HG02759 (cell line): ENCODE measurements around the gene PLA2G4D.

Source experiments
- ATAC-seq: cut with Tn5 transposase; IDR thresholded peaks from one replicate; pipeline ENCODE4 v1.9.1; 2021; ENCODE audit warnings: mild to moderate bottlenecking, moderate library complexity; ENCODE audit not compliant: unreplicated experiment

Gene PLA2G4D, protein sequence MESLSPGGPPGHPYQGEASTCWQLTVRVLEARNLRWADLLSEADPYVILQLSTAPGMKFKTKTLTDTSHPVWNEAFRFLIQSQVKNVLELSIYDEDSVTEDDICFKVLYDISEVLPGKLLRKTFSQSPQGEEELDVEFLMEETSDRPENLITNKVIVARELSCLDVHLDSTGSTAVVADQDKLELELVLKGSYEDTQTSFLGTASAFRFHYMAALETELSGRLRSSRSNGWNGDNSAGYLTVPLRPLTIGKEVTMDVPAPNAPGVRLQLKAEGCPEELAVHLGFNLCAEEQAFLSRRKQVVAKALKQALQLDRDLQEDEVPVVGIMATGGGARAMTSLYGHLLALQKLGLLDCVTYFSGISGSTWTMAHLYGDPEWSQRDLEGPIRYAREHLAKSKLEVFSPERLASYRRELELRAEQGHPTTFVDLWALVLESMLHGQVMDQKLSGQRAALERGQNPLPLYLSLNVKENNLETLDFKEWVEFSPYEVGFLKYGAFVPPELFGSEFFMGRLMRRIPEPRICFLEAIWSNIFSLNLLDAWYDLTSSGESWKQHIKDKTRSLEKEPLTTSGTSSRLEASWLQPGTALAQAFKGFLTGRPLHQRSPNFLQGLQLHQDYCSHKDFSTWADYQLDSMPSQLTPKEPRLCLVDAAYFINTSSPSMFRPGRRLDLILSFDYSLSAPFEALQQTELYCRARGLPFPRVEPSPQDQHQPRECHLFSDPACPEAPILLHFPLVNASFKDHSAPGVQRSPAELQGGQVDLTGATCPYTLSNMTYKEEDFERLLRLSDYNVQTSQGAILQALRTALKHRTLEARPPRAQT

DNA sequence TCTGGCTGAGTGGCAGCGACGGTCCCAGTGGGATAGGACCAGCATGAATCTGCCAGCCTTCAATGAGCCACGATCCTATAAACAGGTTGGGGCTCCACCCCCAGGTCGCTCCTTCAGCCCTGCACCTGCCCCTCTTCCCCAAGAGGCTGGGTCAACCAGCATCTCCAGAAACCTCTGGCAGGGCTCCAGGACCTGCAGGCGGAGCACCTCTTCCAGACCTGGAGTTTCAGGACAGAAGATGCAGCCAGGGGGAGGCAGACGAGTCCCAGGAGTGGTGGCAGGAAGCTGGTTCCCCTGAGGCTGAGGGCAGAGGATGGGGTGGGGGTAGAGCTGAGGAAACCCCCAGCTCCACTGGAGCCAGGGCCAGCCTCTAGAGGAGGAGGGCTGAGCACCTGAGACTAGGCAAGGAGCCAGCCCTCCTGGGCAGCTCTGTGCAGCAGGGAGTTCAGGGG is at the start of gene PLA2G4D:
PLA2G4D (minus strand) TSS at position 51 of the 452 bp plus-strand sequence. CDS start 103 bp downstream, outside the sequence.
- ATAC-seq, result no peak

DNA sequence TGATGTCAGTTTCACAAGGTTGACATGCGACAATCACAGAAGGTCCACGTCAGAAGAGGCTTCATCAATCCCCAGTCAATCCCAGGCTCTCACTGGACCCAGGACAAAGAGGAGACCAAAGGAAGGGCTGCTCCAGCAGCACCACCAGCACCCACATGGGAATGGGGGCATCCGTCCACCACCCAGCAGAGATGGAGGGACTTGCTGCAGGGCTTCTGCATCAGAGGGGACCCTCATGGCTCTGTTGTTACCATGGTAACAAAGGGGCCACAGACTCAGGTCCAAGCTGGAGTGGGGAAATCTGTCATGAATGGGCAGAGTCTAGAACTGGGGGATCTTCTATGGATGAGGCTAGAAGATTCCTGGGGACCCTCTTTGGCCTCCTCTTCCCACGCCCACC is 49.0 kb upstream of the PLA2G4D start:
- no peak for ATAC-seq

DNA sequence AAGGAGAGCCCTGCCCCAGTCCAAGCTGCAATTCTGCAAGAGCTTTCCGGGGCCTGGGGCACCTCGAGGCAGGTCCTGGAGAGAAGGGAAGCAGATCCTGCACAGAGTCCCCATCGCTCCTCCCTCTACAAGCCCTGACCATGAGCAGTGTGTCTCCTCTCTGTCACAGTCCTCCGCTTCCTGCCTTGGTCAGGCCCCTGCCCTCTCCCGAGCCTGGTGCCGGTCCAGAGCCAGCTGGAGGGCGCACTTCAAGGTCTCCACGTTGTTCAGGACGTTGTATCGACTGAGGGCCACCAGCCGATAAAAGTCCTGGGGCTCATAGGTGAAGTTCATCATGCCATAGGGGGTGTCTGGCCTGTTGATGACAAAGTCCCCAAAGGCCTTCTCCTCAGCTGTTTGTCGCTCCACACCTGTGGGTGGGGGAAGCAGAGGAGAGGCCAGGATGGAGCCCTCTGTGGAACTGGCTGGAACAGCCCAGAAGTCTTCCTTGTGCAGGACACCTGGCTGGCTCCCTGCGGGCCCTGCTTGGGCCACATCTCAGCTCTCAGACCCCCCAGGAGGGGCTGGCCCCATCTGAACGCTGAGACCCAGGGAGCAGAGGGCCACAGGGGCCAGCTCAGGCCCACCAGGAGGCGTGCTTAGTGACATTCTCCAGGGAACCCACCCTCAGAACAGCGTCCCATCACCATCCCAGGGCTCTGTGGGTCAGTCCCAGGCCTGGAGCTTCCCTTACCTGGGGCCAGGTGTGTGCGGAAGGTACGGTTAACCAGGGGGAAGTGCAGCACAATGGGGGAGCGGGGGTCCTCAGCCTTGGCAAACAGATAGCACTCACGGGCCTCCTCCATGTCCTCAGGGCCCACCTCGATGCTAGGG is 47.7 kb upstream of the PLA2G4D start:
- ATAC-seq, result no peak

DNA sequence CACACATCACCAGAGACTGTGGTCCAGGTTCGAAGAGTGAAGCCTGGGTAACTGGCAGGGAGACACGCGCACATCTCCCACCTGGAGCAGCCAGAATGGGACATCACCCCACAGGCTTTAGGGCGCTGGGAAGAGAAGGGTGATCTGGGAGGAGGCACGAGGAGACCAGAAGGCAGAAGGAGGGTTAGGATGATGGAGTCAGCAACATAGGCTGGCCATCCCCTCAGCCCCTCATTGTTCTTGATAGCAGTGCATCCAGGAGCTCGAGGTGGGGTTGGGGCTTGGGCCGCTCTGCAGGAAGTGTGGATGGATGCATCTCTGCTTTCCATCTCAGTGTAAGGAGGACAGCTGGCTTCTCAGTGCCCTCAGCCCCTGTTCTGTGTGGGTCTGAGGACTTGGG is 46.9 kb upstream of the PLA2G4D start:
- no peak for ATAC-seq

DNA sequence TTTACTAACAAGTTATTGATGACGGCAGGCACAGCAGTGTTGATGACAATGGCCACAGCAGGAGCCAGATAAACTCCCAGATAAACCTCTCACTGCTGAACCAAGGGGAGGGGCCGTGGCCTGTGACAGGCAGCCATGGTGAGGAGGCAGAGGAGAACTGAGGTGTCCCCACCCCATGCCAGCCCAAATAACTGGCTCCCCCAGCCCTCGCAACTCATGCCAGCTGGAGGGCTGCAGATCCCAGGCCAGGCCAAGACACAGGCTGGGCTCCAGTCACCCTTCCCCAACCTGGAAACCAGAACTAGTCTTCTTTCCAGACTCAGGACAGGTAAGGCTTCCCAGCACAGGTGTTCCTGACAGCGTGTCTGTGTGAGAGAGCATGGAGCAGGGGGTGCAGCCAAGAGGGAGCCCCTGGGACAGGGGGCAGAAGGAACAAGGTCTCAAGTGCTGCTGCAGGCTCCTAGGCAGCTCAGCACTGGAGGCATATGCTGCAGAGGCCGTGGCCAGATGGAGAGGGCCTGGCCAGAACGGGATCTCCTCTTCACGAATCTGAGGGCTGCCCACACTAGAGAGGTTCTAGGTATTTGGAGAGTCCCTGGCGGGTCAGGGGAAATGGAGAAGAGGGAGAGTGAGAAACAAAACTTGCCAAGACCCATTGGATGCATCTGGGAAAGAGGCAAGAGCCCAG is 46.2 kb upstream of the PLA2G4D start:
- no peak for ATAC-seq

DNA sequence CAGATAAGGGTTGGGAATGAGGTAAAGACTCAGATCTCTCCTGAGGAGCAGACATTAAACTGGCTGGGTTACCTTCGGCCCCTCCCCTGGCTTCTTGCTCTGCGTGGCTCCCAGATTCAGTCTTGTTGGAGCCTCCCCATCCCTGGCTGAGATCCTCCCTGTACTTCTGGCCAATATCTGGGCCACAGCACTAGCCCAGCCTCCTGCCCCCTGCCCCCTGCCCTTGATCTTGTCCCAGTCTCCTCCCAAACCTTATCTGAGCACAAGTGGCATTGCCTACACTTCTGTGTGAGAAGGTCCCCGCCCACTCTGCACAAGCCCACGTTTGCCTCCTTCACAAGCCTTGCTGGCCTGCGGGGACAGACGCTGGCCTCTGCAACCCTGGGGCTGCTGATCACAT is 45.2 kb upstream of the PLA2G4D start:
- no peak for ATAC-seq

DNA sequence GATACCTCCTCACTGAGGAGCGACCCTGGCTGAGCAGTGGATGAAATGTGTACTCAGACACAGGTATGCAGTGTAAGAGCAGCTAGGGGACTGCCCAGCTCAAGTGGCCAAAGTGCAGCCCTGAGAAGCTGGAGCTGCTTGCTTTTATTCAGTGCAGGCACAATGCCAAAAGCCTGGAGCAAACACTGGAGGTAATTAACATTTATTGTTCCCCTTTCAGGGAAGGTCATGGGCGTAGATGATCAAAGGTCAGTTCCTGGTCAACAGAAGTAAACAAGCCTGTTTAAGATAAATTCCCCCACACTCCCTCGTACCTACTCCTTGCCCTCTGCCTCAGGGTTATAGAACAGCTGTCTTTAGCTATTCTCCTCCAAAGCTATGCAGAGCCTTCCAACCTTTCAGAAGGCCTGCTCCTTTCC is 44.6 kb upstream of the PLA2G4D start:
- ATAC-seq, result no peak

DNA sequence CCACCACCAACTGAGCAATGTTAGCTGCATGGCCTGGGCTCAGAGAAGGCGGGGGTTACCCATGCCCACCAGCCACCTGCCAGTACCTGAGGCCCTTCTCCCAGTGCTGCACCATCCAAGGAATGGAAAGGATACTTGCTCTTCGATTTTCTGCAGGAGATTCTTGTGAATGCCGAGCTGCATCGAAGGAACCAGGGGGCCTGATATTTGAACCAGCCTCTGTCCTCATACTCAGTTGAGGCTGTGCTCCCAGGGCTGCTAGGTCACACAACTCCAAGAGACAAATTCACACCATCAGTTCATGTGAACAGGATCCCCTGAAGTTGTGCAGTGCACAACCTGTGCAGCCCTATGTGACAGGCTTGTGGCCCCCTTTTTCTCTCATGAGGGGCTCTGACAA is 44.0 kb upstream of the PLA2G4D start:
- no peak for ATAC-seq

DNA sequence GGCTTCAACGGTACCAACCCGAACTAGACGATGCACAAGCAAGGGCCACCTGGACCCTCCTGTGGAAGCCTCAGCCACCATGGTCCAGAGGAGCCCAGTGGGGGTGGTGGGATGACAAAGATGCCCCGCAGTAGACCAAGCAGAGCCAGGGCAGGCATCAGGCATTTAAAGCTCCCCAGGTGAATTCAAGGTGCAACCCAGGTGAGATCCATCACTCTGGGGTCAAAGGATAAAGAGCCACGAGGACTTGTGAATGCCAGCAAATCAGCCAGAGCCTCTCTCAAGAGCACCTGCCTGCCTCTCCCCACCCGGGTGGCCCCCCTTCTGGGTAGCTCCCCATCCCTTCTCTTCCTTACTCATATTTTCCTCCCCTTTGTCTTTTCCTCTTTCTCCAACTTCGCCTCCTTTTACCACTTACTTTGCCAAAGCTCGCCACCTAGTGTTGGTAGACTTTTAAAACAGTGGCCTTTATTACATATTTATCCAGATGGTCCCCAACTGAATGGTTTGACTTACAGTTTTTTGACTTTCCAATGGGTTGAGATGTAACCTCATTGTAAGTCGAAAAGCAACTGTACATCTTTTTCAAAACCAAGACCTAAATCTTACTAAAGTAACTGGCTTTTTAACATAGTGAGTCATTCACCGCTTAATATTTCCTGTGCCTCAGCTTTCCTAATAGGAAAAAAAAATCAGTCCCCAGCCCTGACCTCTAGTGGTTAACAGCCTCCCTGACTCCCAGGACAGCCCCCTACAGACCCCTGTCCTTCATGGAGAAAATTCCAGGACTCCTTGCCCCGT is 43.3 kb upstream of the PLA2G4D start:
- ATAC-seq, result no peak

DNA sequence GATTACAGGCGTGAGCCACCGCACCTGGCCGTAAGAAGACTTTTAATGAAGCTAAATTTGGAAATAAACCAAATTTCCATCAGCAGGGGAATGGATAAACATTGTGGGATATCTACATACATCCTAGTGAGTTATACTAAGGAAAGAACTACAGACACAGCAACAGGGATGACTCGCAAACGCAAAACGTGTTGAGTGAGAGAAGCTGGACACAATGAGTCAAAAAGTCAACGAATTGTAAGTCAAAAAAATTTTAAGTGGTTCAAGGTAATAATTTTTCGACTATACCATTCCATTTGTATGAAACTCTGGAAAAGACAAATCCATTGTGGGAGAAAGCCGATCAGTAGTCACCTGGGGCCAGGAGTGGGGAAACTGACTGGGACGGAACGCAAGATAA is 42.2 kb upstream of the PLA2G4D start:
- no peak for ATAC-seq

DNA sequence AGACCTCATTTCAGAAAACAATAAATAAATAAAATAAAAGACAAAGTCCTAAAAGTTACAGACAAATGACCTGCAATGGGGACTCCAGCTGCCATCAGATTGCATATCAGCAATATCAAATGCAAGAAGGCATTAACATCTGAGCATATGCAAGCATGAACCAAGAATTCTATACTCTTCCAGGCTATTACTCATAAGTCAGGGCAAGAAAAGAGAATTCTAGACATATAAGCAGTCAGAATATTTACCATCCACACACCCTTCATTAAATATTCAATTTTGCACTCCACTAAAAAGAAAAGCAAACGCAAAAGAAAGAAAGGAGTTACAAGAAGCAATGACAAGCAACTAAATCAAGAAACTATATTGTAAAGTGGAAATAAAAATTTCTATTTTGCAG is 41.0 kb upstream of the PLA2G4D start:
- ATAC-seq, result no peak

DNA sequence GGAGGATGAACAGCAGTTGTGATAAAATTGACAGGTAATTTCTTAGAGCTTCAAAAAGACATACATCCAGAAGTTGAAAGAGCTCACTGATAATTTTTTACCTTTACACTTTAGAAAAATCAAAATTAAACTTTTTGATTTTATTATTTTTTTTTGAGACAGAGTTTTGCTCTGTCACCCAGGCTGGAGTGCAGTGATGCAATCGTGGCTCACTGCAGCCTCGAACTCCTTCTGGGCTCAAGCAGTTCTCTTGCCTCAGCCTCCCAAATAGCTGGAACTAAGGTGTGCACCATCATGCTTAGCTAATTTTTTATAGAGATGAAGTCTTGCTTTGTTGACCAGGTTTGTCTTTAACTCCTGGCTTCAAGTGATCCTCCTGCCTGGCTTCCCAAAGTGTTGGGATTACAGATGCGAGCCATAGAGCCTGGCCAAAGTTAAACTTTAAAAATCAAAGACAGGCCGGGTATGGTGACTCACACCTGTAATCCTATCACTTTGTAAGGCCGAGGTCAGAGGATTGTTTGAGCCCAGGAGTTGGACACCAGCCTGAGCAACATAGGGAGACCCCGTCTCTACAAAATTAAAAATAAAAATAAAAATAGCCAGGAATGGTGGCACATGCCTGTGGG is 40.4 kb upstream of the PLA2G4D start:
- no peak for ATAC-seq

DNA sequence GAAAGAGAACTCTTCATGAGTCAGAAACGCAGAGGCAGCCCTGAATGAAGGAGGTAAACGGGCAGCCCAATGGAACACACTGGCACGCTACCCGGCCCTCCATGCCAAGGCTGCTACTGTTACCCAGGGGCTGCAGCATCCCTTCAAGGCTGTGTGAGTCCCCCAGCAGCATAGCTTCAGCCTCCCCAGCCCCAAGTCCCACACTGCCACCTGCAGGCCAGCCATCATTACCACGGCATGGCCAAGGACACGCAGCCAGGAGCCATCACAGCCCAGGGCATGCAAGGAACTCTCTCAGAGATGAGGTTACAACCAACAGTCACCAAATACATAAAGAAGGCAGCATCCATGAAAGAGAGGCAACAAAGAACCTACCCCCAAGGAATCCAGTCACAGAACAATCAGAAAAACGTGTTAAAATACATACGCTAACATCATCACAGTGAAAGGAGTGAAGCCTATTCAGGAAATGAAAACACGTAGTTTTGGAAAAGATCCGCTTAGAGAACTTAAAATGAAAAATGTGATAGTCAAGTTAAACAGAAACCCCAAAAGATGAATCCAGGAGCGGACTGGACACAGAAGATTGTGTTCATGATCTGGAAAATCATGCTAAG is 39.6 kb upstream of the PLA2G4D start:
- ATAC-seq, result no peak

DNA sequence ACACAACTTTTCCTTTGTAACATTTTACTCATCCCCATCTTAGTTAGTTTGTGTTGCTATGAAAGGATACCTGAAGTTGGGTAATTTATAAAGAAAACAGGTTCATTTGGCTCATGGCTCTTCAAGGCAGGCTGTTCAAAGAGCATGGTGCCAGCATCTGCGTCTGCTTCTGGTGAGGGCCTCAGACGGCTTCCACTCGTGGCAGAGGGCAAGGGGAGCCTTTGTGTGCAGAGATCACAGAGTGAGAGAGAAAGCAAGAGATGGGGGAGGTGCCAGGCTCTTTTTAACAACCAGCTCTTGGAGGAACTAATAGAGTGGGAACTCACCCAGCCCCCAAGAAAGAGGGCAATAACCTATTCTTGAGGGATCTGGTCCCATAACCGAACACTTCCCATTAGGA is 39.0 kb upstream of the PLA2G4D start:
- no peak for ATAC-seq

DNA sequence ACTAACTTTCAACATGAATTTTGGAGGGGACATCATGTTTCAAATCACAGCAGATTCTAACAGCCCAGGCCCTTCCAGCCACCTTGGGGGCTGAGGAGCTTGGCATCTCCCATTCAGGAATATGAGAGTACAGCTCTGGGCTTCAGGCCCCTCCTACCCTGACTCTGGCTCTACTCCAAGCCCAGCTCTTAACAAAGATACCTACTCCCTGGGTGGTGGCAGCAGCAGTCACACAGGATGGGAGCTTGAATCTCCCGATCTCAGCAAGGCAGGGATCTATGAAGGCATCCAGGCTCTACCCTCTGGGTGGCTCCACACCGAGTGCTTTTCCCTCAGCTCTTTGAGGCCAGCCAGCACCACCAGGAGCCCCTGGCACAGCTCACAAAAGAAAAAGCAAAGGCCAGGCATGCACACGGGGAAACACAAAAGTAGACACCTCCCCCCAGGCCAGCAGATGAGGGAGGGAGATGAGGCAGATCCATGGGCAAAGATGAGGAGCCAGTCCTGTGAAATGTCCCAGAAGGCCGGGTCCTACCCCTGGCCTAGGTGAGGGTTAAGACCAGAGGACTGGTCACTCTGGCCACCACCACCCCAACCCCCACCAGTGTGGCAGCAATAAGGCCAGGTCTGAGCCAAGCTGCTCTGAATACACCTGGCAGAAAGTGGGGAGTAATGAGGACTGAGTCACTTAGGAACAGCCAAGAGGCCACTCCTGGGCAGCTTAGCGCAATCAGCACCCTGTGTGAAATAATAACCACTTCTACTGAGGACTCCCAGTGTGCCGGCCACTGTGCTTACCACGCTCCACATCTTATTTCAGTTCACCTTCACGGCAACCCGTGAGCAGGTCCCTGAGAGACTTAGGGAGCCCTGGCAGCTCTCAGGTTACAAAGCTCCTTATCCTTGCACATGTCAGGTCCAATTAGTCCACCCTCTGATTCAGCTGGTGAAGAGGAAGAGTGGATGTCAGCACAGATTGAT is 37.8 kb upstream of the PLA2G4D start:
- ATAC-seq, result no peak

DNA sequence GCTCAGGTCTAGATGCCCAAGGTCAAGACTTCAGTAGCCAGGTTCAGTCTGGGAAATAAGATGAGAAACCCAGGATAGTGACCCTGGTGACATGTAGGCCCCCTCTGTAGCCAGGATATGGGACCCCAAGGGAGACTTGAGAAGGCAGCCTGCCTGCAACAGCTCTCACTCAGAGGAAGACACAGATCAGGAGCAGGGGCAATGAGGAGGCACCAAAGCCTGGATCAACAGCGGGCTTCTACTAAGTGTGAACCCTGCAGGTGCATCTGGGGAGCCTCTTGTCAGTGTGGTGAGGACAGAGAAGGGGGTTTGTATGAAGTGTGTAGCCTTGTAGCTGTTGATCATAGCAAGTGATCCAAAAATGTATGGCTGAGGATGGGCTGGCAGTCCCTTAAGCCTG is 36.6 kb upstream of the PLA2G4D start:
- ATAC-seq, result no peak

DNA sequence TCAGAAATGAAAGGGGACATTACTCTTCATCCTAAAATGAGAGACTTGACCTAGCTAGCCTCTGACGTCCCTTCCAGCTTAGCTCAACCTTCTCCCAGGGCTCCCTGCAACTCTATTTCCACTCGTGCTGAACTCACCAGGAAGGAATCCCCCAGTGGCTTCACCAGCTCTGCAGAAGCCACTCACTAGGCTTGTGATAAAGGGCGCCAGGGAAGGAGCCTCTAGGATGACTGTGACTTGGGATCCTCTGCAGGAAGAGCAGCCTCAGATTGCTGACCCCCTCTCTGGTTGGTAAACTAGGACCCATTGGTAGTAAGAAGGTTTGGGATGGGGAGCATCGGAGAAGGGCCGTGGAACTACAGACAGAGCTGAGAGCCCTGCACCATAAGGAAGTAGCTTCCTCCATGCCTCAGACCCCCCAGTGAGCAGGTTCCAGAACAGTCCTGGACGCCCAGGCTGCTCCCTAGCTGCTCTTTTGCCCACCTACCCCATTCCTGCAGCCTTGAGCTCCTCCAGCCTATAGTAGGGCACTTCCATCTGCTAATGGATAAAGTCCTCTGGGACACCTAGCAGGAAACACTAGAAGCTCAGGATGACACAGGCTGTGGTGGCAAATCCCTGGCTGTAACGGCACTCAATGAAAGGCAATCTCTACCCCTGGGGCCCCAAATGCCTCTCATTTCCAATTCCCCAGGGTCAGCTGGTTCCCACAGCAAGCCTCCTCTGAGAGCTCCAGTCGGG is 36.1 kb upstream of the PLA2G4D start:
- no peak for ATAC-seq
